GM12872 (cell line): Measurements from ENCODE around the gene ENG.

Experiments used
- CTCF ChIP-seq: IDR thresholded peaks from 3 replicates; pipeline ENCODE4 v1.5.1; 2011; ENCODE audit warnings: low read depth, mild to moderate bottlenecking, low read length, moderate library complexity; ENCODE audit not compliant: insufficient read depth

ENG gene

GRCh38 chr9:127876764-127877562, 22.5 kb upstream of the ENG start:
- no peak for TF ChIP-seq CTCF

GRCh38 chr9:127876026-127876763, 21.7 kb upstream of the ENG start:
- TF ChIP-seq CTCF, result no peak

GRCh38 chr9:127875306-127875966, 21.0 kb upstream of the ENG start:
- TF ChIP-seq CTCF, result no peak

- no peak for TF ChIP-seq CTCF
Measured at GRCh38 chr9:127874301-127875221, 20.1 kb upstream of the ENG start.

GRCh38 chr9:127873886-127874285, 19.4 kb upstream of the ENG start:
- no peak for TF ChIP-seq CTCF

GRCh38 chr9:127873223-127873691, 18.8 kb upstream of the ENG start:
- no peak for TF ChIP-seq CTCF
